GM12875 (cell line): ENCODE data around the gene MEF2D.

Experiments used
- H3K4me3 ChIP-seq: one replicate; pipeline ENCODE4 v1.5.1; 2011; ENCODE audit warnings: low read depth, low read length, control low read depth
- CTCF ChIP-seq: IDR thresholded peaks from 2 replicates; pipeline ENCODE4 v1.5.1; 2011; ENCODE audit warnings: low read depth, mild to moderate bottlenecking, control low read depth, inconsistent platforms, low read length, moderate library complexity, borderline replicate concordance; ENCODE audit not compliant: insufficient read depth

MEF2D gene

GRCh38 chr1:156467906-156468305 is 32.7 kb downstream of the MEF2D start:
- TF ChIP-seq CTCF, result no peak
- H3K4me3 ChIP-seq, result no peak overlapping the region

GRCh38 chr1:156467385-156467784 is 33.2 kb downstream of the MEF2D start:
- H3K4me3 ChIP-seq, result no peak overlapping the region
- no peak for TF ChIP-seq CTCF

GRCh38 chr1:156465747-156466365 is 34.7 kb downstream of the MEF2D start:
- no peak overlapping the region for H3K4me3 ChIP-seq

GRCh38 chr1:156464825-156465452 is 35.6 kb downstream of the MEF2D start:
- no peak overlapping the region for H3K4me3 ChIP-seq
- TF ChIP-seq CTCF, result no peak

More at GRCh38 chr1:156465747-156466365, 34.7 kb downstream of the MEF2D start:
- TF ChIP-seq CTCF, result peak; percentile 33; the same call in 1 of the 2 replicates

GRCh38 chr1:156464335-156464734 is 36.2 kb downstream of the MEF2D start:
- no peak for TF ChIP-seq CTCF
- H3K4me3 ChIP-seq, result no peak overlapping the region

- TF ChIP-seq CTCF, result no peak
- no peak overlapping the region for H3K4me3 ChIP-seq
Observed at GRCh38 chr1:156463874-156464273, 36.7 kb downstream of the MEF2D start.
